Fibroblast of villous mesenchyme (primary cell): Measurements from ENCODE around the gene EXOSC10. TPM values are rescaled to one million over a fixed set of nuclear protein-coding genes. Genes with fewer than 3 reads are reported as not detected.
A peak's percentile ranks its signal among the peaks of the same experiment; 100 is the strongest.

Source experiments
- DNase-seq: peaks from one replicate; pipeline ENCODE4 v3.0.0-alpha.2; 2010; ENCODE audit warnings: low read depth
- H3K4me3 ChIP-seq: 2 replicates; pipeline ENCODE4 v1.5.1; 2011; ENCODE audit warnings: low read depth, mild to moderate bottlenecking, low read length
- CTCF ChIP-seq: IDR thresholded peaks from 2 replicates; pipeline ENCODE4 v1.5.1; 2012; ENCODE audit warnings: low read depth, mild to moderate bottlenecking, low read length; ENCODE audit not compliant: insufficient read depth
- total RNA-seq: library from RNA; depleted of rRNA; stranded (reverse); fragments of >200 nt; gene quantifications from 2 replicates; pipeline ENCODE4 v1.2.3, GENCODE V29; 2012

Gene EXOSC10
- total RNA-seq, 1 donor = 60.5 TPM

DNA sequence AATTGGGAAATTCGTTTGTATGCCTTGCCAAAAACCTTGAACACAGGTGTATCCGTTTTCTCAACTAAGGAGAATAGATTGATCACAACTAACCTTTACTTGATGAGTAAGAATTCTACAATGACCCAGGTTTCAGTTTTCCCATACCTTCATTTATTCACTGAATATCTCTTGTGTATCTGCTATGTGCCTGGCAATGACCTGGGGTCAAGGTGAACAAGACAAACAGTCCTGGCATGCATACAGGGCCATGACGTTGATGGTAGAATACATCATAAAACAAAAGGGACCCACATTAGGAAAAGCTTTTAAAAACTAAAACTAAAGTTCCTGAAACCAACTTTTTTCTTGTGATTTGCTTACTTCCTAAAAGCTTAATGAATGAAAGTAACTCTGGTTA is 32.1 kb upstream of the EXOSC10 start:
- H3K4me3 ChIP-seq = no peak overlapping the region
- DNase-seq = no peak
- TF ChIP-seq CTCF = no peak

- H3K4me3 ChIP-seq = no peak overlapping the region
- no peak for TF ChIP-seq CTCF
- no peak for DNase-seq
Observed at GRCh38 chr1:11130406-11130805, 30.7 kb upstream of the EXOSC10 start.

DNA sequence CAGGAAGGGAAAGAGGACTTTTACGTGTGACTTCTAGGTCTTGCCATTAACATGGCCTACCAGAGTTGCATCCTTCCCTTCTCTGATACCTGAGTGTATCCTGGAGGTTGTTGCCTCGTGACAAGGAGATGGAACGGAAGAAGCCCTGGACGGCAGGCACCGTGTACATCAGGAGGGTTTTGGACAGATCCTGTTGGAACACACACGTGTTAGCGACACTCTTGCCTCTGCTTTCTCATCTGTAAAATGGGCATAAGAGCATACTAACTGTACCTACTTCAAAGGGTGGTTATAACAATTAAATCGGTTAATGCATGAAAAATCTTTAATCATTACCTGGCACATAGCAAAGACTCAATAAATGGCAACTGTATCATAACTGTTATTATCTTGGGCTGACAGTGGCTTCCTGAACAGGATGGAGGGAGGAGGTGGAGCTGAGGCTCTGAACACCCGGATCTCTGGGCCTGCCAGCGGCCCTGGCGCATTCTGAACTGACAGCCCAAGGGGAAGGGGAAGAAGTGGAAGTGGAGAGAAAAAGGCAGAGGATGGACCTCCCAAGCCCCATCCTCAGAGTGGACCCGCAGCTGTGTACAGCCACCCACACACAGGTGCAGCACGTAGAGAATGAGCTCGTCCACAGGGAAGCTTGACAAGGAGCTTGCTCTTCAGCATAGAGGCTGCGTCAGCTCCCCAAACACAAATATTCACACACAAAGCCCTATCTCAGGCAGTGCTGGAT is 30.2 kb upstream of the EXOSC10 start:
- DNase-seq = no peak
- H3K4me3 ChIP-seq = no peak overlapping the region
- TF ChIP-seq CTCF = no peak

DNA sequence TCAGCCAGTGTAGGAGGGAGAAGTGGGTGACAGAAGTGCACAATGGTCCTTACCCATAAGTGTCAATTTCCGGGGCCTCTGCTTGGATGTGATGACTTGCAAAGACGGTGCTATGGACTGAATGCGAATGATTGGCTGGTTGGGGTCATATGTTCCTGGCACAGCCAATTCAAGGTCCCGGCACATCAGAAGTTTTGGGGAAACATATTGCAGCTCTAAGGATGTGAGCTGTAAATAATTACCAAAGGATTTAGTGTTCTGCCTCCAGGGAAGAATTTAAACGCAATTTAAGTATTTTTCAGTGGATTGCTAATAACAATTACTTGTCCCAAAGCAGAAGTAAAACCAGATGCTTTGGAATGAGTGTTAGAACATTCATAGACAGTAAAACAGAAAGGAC is 26.9 kb upstream of the EXOSC10 start:
- TF ChIP-seq CTCF = no peak
- peak; percentile 3 for DNase-seq
- H3K4me3 ChIP-seq = no peak overlapping the region

GRCh38 chr1:11125931-11126330 is 26.3 kb upstream of the EXOSC10 start:
- no peak for TF ChIP-seq CTCF
- DNase-seq = no peak
- H3K4me3 ChIP-seq = no peak overlapping the region

DNA sequence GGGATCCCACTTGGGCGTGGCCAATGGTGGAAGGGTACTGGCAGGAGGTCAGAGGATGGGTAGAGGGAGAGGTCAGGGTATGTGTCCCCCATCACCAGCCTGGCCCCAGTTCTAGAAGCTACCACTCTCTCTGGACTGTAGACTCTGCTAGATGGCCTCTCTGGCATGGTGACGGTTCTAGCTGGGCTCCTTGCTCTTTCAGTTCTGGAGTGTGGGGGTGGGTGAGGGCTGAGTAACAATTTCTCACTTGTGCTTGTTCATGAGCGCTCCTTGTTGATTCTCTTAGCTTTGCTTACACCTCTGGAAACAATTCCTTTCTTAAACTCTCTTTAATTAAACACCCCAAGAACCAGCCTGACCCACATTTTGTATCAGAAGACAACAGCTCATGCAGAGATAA is 25.3 kb upstream of the EXOSC10 start:
- DNase-seq = no peak
- no peak overlapping the region for H3K4me3 ChIP-seq
- no peak for TF ChIP-seq CTCF

DNA sequence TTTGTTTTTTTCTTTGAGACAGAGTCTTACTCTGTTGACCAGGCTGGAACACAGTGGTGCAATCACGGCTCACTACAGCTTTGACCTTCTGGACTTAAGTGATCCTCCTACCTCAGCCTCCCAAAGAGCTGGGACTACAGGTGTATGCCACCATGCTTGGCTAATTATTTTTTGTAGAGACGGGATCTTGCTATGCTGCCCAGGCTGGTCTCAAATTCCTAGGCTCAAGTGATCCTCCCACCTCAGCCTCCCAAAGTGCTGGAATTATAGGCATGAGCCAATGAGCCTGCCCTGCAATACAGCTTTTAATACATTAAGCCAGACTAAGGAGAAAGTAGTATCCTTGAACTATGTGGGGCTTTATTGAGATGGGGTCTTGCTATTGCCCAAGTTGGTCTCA is 16.6 kb upstream of the EXOSC10 start:
- H3K4me3 ChIP-seq = no peak overlapping the region
- DNase-seq = no peak
- no peak for TF ChIP-seq CTCF
